OCI-LY1 (cell line): ENCODE results near the gene CDH13.

ENCODE experiments used
- EZH2 ChIP-seq: fragments of 200-600 bp; sonication (generic), shearing (Covaris generic); IDR thresholded peaks from 2 replicates; pipeline ENCODE4 v1.8.0; 2017; ENCODE audit warnings: borderline replicate concordance, mixed run types, mild to moderate bottlenecking, antibody characterized with exemption, low read length, moderate library complexity, mixed read lengths
- TF ChIP-seq, protein P1 (sequence below): fragments of 200-600 bp; sonication (generic), shearing (Covaris generic); IDR thresholded peaks from 2 replicates; pipeline ENCODE4 v1.5.1; 2017; ENCODE audit warnings: mild to moderate bottlenecking, antibody characterized with exemption, low read length, moderate library complexity, mixed read lengths

DNA sequence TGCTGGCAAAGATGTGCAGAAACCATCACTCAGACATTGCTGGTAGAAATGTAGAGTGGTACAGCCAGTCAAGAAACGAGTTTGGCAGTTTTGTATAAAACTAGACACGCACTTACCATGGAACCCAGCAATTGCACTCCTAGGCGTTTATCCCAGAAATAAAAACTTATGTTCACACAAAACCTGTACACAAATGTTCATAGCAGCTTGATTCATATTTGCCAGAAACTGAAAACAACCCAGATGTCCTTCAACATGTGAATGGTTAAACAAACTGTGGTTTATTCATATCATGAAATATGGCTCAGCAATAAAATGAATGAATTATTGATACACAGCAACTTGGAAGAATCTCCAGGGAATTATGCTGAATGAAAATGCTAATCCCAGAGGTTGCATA lies 570.0 kb downstream of the CDH13 start:
- TF ChIP-seq, protein P1, sequence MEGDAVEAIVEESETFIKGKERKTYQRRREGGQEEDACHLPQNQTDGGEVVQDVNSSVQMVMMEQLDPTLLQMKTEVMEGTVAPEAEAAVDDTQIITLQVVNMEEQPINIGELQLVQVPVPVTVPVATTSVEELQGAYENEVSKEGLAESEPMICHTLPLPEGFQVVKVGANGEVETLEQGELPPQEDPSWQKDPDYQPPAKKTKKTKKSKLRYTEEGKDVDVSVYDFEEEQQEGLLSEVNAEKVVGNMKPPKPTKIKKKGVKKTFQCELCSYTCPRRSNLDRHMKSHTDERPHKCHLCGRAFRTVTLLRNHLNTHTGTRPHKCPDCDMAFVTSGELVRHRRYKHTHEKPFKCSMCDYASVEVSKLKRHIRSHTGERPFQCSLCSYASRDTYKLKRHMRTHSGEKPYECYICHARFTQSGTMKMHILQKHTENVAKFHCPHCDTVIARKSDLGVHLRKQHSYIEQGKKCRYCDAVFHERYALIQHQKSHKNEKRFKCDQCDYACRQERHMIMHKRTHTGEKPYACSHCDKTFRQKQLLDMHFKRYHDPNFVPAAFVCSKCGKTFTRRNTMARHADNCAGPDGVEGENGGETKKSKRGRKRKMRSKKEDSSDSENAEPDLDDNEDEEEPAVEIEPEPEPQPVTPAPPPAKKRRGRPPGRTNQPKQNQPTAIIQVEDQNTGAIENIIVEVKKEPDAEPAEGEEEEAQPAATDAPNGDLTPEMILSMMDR: no peak
- no peak for TF ChIP-seq EZH2
